RWPE2 (cell line): ENCODE results near the gene TBX21.

ENCODE experiments used
- ATAC-seq: fragments of 200-7000 bp; cut with Tn5 transposase; 3 replicates; pipeline ENCODE4 v1.9.1; 2021; ENCODE audit warnings: low read depth
- DNase-seq: peaks from one replicate; pipeline ENCODE4 v3.0.0-alpha.2; 2020; ENCODE audit warnings: low spot score
- H3K27ac ChIP-seq: fragments of 450-650 bp; 2 replicates; pipeline ENCODE4 v1.5.1; 2017; ENCODE audit warnings: mild to moderate bottlenecking; ENCODE audit not compliant: poor library complexity, severe bottlenecking
- H3K27me3 ChIP-seq: fragments of 250-450 bp; sonication (Bioruptor Pico); 2 replicates; pipeline ENCODE4 v1.5.1; 2021; ENCODE audit warnings: mild to moderate bottlenecking, moderate library complexity; ENCODE audit not compliant: insufficient read depth, poor library complexity, severe bottlenecking
- H3K36me3 ChIP-seq: fragments of 250-450 bp; sonication (Bioruptor Pico); 2 replicates; pipeline ENCODE4 v1.5.1; 2020; ENCODE audit warnings: low read depth, mild to moderate bottlenecking, moderate library complexity
- H3K4me1 ChIP-seq: fragments of 250-450 bp; sonication (Bioruptor Pico); 2 replicates; pipeline ENCODE4 v1.5.1; 2021; ENCODE audit warnings: mild to moderate bottlenecking, moderate library complexity; ENCODE audit not compliant: insufficient read depth, poor library complexity, severe bottlenecking
- H3K4me3 ChIP-seq: fragments of 250-450 bp; sonication (Bioruptor Pico); 2 replicates; pipeline ENCODE4 v1.5.1; 2021; ENCODE audit warnings: mild to moderate bottlenecking, moderate library complexity; ENCODE audit not compliant: severe bottlenecking
- H3K9me3 ChIP-seq: fragments of 250-450 bp; sonication (Bioruptor Pico); 2 replicates; pipeline ENCODE4 v1.5.1; 2021; ENCODE audit warnings: mild to moderate bottlenecking, moderate library complexity; ENCODE audit not compliant: severe bottlenecking
- TF ChIP-seq, protein P1 (sequence below): fragments of 450-650 bp; IDR thresholded peaks from one replicate; pipeline ENCODE4 v1.5.1; 2017; ENCODE audit warnings: mild to moderate bottlenecking, moderate library complexity; ENCODE audit not compliant: poor library complexity, severe bottlenecking

The TBX21 gene

GRCh38 chr17:47708864-47709541 lies 24.0 kb upstream of the TBX21 start:
- H3K9me3 ChIP-seq, result no peaks in the 10 kb centered on the region
- no peak for DNase-seq
- no peak overlapping the region for H3K4me3 ChIP-seq
- peaks cover 8% of the 10 kb centered on the region for H3K27me3 ChIP-seq
- H3K27ac ChIP-seq, result no peak overlapping the region
- TF ChIP-seq, protein P1, sequence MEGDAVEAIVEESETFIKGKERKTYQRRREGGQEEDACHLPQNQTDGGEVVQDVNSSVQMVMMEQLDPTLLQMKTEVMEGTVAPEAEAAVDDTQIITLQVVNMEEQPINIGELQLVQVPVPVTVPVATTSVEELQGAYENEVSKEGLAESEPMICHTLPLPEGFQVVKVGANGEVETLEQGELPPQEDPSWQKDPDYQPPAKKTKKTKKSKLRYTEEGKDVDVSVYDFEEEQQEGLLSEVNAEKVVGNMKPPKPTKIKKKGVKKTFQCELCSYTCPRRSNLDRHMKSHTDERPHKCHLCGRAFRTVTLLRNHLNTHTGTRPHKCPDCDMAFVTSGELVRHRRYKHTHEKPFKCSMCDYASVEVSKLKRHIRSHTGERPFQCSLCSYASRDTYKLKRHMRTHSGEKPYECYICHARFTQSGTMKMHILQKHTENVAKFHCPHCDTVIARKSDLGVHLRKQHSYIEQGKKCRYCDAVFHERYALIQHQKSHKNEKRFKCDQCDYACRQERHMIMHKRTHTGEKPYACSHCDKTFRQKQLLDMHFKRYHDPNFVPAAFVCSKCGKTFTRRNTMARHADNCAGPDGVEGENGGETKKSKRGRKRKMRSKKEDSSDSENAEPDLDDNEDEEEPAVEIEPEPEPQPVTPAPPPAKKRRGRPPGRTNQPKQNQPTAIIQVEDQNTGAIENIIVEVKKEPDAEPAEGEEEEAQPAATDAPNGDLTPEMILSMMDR, result no peak
- H3K36me3 ChIP-seq, result no peaks in the 10 kb centered on the region
- peak; percentile 58 for ATAC-seq
- H3K4me1 ChIP-seq, result no peaks in the 10 kb centered on the region

DNA sequence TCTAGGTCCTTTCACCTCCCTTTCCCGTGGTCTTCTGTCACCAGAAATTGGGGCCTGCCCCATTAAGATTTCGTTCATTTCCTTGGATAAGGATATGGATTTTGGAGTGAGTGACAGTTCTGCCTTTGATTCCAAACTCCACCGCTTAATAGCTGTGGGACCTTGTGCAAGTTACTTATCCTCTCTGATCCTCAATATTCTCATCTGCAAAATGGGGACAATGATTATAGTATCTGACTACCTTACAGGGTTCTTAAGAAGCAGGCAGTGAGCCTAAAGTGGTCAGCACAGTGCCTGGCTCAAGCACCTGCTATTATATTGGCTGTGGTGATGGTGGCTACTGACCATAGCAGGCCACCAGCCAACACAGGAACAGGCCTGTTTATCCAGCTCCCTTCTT lies 23.4 kb upstream of the TBX21 start:
- Histone ChIP-seq H3K36me3 (no peaks in the 10 kb centered on the region), H3K27ac (no peak overlapping the region), H3K4me1 (no peaks in the 10 kb centered on the region), H3K9me3 (no peaks in the 10 kb centered on the region), H3K27me3 (peaks cover 8% of the 10 kb centered on the region), H3K4me3 (no peak overlapping the region)
- TF ChIP-seq, protein P1, result no peak
- no peak for ATAC-seq
- DNase-seq, result no peak

GRCh38 chr17:47711366-47712099 lies 21.5 kb upstream of the TBX21 start:
- H3K36me3 ChIP-seq, result no peaks in the 10 kb centered on the region
- H3K4me3 ChIP-seq, result no peak overlapping the region
- TF ChIP-seq, protein P1, result no peak
- H3K27ac ChIP-seq, result no peak overlapping the region
- no peak for ATAC-seq
- no peaks in the 10 kb centered on the region for H3K9me3 ChIP-seq
- no peaks in the 10 kb centered on the region for H3K4me1 ChIP-seq
- H3K27me3 ChIP-seq, result peaks cover 11% of the 10 kb centered on the region
- no peak for DNase-seq

DNA sequence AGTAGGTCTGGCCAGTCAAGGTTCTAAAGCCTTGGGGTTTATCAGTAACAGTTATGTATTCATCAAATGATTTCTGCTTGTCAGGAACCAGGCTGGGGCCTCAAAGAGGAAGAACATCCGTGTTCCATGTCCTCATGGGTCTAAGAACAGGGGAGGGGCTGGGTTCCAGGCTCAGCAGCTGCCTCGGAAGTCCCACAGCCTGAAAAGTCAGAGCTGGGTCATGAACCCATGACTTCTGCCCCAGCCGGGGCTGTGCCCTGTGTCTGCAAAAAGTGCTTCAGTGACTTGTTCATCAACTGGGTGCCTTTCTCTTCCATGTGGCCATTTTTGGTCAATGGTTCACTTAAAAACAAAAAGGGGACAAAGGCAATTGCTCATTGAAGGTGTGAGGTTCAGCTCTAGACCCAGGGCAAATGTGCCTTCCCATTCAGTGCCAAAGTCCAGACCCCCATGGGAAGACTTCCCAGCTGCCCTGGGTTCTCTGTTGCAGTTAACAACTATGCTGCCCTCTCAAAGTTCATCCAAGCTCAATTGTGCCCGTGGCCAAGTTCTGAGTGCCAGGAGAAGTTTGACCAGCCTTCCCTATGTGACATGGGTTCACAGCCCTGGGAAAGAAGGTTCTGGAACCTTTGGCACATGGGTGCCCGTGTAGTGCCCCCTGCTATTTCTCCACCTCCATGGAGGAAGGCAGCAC lies 20.6 kb upstream of the TBX21 start:
- H3K27ac ChIP-seq, result no peak overlapping the region
- no peak for ATAC-seq
- H3K36me3 ChIP-seq, result no peaks in the 10 kb centered on the region
- H3K4me1 ChIP-seq, result no peaks in the 10 kb centered on the region
- H3K9me3 ChIP-seq, result no peaks in the 10 kb centered on the region
- peaks cover 11% of the 10 kb centered on the region for H3K27me3 ChIP-seq
- H3K4me3 ChIP-seq, result no peak overlapping the region
- TF ChIP-seq, protein P1, result no peak
- no peak for DNase-seq
